ENCODE measurements around the gene GLB1L2.

Gene GLB1L2

DNA sequence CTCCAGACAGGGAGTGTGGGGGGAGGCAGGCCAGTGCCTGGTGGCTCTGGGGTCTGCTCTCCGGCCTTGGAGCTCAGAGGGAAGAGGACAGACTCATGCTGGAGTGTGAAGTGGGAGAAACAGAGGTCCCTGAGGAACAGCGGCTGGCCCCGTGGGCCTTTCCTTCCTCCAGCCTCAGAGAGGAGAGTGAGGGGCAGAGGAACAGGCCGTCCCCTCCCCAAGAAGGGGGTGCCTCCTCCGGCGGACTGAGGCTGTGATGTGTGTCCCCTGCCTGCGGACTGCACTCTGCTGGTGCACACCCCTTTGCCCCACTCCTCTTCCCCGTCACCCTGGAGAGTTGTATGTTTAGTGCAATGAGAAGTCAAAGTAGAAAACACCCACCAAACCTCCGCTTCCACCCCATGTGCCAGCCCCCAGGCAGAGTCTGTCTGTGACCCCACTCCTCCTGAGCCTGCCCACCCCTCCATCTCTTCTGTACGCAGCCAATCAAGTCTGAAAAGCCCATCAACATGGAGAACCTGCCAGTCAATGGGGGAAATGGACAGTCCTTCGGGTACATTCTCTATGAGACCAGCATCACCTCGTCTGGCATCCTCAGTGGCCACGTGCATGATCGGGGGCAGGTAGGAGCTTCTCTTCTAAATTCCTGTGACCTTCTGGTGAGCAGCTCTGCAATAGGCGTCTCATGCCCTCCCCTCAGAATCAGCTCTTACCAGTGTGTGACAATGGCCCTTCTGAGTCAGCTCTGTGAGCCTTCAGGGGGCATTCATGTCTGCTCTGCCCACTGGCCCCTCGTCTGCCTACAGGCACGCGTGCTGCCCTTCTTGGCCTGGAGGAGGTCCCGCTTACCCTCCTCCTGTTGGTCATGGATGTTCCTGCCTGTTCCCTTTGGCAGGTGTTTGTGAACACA lies 39.0 kb downstream of the GLB1L2 start:
- H3K4me3 ChIP-seq (ENCODE audit: low read depth in 1 of 2, low read length in 2 of 2) = no peak overlapping the region
- H3K4me2 ChIP-seq (ENCODE audit: insufficient read depth, low read length) = no peak overlapping the region
- H3K27ac ChIP-seq (ENCODE audit: low read length) = no peak overlapping the region
- no peak overlapping the region for H2AFZ ChIP-seq (ENCODE audit: low read depth, low read length)
- no peaks in the 10 kb centered on the region for H3K27me3 ChIP-seq (ENCODE audit: insufficient read depth, low read length, poor library complexity)
- peaks cover 17% of the 10 kb centered on the region; the same call in 1 of the 2 replicates for H3K36me3 ChIP-seq (ENCODE audit: insufficient read depth, low read length)
- ATAC-seq (ENCODE audit: insufficient read depth, low read depth) (no peak), DNase-seq (no peak)
- H3K79me2 ChIP-seq (ENCODE audit: insufficient read depth, low read length) = no peaks in the 10 kb centered on the region
- no peak overlapping the region for H3K9ac ChIP-seq (ENCODE audit: low read depth, low read length)
- TF ChIP-seq EZH2 (IDR thresholded peaks at IDR 0.05; ENCODE audit: borderline replicate concordance, low read depth, low read length, severe bottlenecking) = no peak
- TF ChIP-seq, protein P1, sequence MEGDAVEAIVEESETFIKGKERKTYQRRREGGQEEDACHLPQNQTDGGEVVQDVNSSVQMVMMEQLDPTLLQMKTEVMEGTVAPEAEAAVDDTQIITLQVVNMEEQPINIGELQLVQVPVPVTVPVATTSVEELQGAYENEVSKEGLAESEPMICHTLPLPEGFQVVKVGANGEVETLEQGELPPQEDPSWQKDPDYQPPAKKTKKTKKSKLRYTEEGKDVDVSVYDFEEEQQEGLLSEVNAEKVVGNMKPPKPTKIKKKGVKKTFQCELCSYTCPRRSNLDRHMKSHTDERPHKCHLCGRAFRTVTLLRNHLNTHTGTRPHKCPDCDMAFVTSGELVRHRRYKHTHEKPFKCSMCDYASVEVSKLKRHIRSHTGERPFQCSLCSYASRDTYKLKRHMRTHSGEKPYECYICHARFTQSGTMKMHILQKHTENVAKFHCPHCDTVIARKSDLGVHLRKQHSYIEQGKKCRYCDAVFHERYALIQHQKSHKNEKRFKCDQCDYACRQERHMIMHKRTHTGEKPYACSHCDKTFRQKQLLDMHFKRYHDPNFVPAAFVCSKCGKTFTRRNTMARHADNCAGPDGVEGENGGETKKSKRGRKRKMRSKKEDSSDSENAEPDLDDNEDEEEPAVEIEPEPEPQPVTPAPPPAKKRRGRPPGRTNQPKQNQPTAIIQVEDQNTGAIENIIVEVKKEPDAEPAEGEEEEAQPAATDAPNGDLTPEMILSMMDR (IDR thresholded peaks at IDR 0.05; ENCODE audit: borderline replicate concordance, extremely low read depth, low read length, poor library complexity, severe bottlenecking) = no peak
- no peaks in the 10 kb centered on the region for H4K20me1 ChIP-seq (ENCODE audit: insufficient read depth, low read length)
- H3K4me1 ChIP-seq (ENCODE audit: insufficient read depth, low read length) = peaks cover 1% of the 10 kb centered on the region; the same call in 1 of the 2 replicates
- no peaks in the 10 kb centered on the region for H3K9me3 ChIP-seq (ENCODE audit: insufficient read depth, low read length, severe bottlenecking)

DNA sequence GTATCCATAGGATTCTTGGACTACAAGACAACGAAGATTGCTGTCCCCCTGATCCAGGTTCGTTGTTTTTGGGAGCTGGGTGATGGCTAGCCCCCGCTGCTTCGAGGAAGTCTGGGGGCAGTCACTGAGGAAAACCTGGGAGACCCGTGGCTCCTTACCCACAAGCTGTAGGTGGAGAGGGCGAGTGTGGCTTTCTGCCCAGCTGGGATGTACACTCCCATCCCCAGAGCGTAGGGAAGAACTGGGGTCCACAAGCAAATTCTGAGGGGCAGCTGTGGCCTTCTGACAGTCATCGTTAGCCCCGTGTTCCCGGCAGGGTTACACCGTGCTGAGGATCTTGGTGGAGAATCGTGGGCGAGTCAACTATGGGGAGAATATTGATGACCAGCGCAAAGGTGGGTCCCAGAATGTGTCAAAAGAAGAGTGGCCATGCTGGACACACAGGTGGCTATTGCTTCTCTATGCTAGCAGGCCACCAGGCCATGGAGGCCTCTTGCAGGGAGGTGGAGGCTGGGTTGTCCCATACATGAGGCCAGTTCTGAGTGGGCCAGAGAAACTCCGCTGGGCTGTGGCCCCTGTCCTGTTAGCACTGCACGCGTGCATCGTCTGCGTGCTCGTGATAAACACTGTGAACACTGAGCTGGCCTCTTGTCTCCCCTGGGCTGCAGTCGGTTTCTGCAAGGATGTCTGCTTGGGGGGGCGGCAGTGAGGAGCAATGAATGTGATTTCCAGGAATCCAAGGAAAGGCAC lies 39.8 kb downstream of the GLB1L2 start:
- no peak overlapping the region for H3K4me2 ChIP-seq (ENCODE audit: insufficient read depth, low read length)
- H3K4me3 ChIP-seq (ENCODE audit: low read depth in 1 of 2, low read length in 2 of 2) = no peak overlapping the region
- H3K4me1 ChIP-seq (ENCODE audit: insufficient read depth, low read length) = no peaks in the 10 kb centered on the region
- no peaks in the 10 kb centered on the region for H3K79me2 ChIP-seq (ENCODE audit: insufficient read depth, low read length)
- no peak overlapping the region for H3K27ac ChIP-seq (ENCODE audit: low read length)
- H2AFZ ChIP-seq (ENCODE audit: low read depth, low read length) = no peak overlapping the region
- no peaks in the 10 kb centered on the region for H4K20me1 ChIP-seq (ENCODE audit: insufficient read depth, low read length)
- TF ChIP-seq, protein P1 (IDR thresholded peaks at IDR 0.05; ENCODE audit: borderline replicate concordance, extremely low read depth, low read length, poor library complexity, severe bottlenecking) = no peak
- no peak for TF ChIP-seq EZH2 (IDR thresholded peaks at IDR 0.05; ENCODE audit: borderline replicate concordance, low read depth, low read length, severe bottlenecking)
- H3K9ac ChIP-seq (ENCODE audit: low read depth, low read length) = no peak overlapping the region
- no peaks in the 10 kb centered on the region for H3K27me3 ChIP-seq (ENCODE audit: insufficient read depth, low read length, poor library complexity)
- no peak for DNase-seq
- no peaks in the 10 kb centered on the region for H3K9me3 ChIP-seq (ENCODE audit: insufficient read depth, low read length, severe bottlenecking)
- H3K36me3 ChIP-seq (ENCODE audit: insufficient read depth, low read length) = peaks cover 17% of the 10 kb centered on the region; the same call in 1 of the 2 replicates
- no peak for ATAC-seq (ENCODE audit: insufficient read depth, low read depth)

DNA sequence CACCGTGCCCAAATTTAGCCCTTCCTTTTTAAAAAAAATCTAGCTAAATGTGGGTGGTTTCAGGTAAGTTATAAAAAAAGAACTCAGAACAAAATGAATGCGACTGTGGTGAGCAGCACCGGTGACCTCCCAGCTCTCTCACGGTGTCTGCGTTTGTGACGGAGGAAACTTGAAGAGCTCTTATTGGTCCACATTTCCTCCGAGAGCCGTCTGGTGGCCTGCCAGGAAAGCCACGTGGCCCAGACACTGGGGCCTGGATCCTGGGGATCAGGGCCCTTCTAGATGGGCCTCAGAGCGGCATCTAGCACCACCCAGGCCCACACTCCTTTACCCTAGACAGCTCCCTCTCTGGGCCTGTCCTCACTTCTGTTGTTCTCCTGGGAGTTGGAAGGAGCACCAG lies 40.7 kb downstream of the GLB1L2 start:
- TF ChIP-seq, protein P1 (IDR thresholded peaks at IDR 0.05; ENCODE audit: borderline replicate concordance, extremely low read depth, low read length, poor library complexity, severe bottlenecking) = no peak
- no peak for TF ChIP-seq EZH2 (IDR thresholded peaks at IDR 0.05; ENCODE audit: borderline replicate concordance, low read depth, low read length, severe bottlenecking)
- no peak for DNase-seq
- no peak overlapping the region for H3K4me3 ChIP-seq (ENCODE audit: low read depth in 1 of 2, low read length in 2 of 2)
- no peaks in the 10 kb centered on the region for H3K27me3 ChIP-seq (ENCODE audit: insufficient read depth, low read length, poor library complexity)
- no peak overlapping the region for H2AFZ ChIP-seq (ENCODE audit: low read depth, low read length)
- no peak overlapping the region for H3K27ac ChIP-seq (ENCODE audit: low read length)
- peaks cover 17% of the 10 kb centered on the region; the same call in 1 of the 2 replicates for H3K36me3 ChIP-seq (ENCODE audit: insufficient read depth, low read length)
- H3K4me2 ChIP-seq (ENCODE audit: insufficient read depth, low read length) = no peak overlapping the region
- ATAC-seq (ENCODE audit: insufficient read depth, low read depth) = no peak
- no peaks in the 10 kb centered on the region for H4K20me1 ChIP-seq (ENCODE audit: insufficient read depth, low read length)
- no peaks in the 10 kb centered on the region for H3K79me2 ChIP-seq (ENCODE audit: insufficient read depth, low read length)
- H3K9ac ChIP-seq (ENCODE audit: low read depth, low read length) = no peak overlapping the region
- H3K9me3 ChIP-seq (ENCODE audit: insufficient read depth, low read length, severe bottlenecking) = no peaks in the 10 kb centered on the region
- no peaks in the 10 kb centered on the region for H3K4me1 ChIP-seq (ENCODE audit: insufficient read depth, low read length)

Measured in DND-41 (cell line).